NCI-H345 treated with DMSO at 0.1 percent for 48 hours (cell line): ENCODE data around the gene APLNR.

ENCODE experiments used
- DNase-seq: peaks from one replicate; lab custom pipeline; 2025; ENCODE audit not compliant: unreplicated experiment; lab: John Stamatoyannopoulos, UW

Gene APLNR

GRCh38 chr11:57219021-57219627, 17.9 kb downstream of the APLNR start:
- DNase-seq = no peak

GRCh38 chr11:57217053-57217452, 20.0 kb downstream of the APLNR start:
- no peak for DNase-seq

- DNase-seq = no peak
These were observed 20.6 kb downstream of the APLNR start for GRCh38 chr11:57216463-57216862.

GRCh38 chr11:57214494-57214893, 22.6 kb downstream of the APLNR start:
- DNase-seq = no peak

GRCh38 chr11:57214098-57214417, 23.0 kb downstream of the APLNR start:
- no peak for DNase-seq

- DNase-seq = no peak
These were observed 23.5 kb downstream of the APLNR start for GRCh38 chr11:57213342-57214097.

GRCh38 chr11:57210781-57211180, 26.3 kb downstream of the APLNR start:
- DNase-seq = no peak

- no peak for DNase-seq
These were observed 29.9 kb downstream of the APLNR start for GRCh38 chr11:57207168-57207567.

GRCh38 chr11:57205041-57205641, 31.9 kb downstream of the APLNR start:
- DNase-seq = no peak

GRCh38 chr11:57203882-57204480, 33.1 kb downstream of the APLNR start:
- DNase-seq = no peak

GRCh38 chr11:57203359-57203758, 33.7 kb downstream of the APLNR start:
- DNase-seq = no peak

- no peak for DNase-seq
These were observed 34.8 kb downstream of the APLNR start for GRCh38 chr11:57202281-57202680.

- DNase-seq = no peak
These were observed 36.1 kb downstream of the APLNR start for GRCh38 chr11:57200917-57201316.

- DNase-seq = no peak
These were observed 37.7 kb downstream of the APLNR start for GRCh38 chr11:57199330-57199729.

GRCh38 chr11:57197762-57198161, 39.3 kb downstream of the APLNR start:
- no peak for DNase-seq

GRCh38 chr11:57196596-57196995, 40.5 kb downstream of the APLNR start:
- DNase-seq = no peak

- no peak for DNase-seq
These were observed 44.7 kb downstream of the APLNR start for GRCh38 chr11:57192316-57192715.

- no peak for DNase-seq
These were observed 45.5 kb downstream of the APLNR start for GRCh38 chr11:57191311-57192219.

GRCh38 chr11:57190548-57190947, 46.5 kb downstream of the APLNR start:
- DNase-seq = no peak
